Aorta (tissue), 5 donors: ENCODE results near the gene SCTR. TPM values are rescaled to one million over a fixed set of nuclear protein-coding genes. Genes with fewer than 3 reads are reported as not detected.

Experiments
- ATAC-seq: fragments of 200-7000 bp; cut with Tn5 transposase; one replicate; pipeline ENCODE4 v1.9.1; 2022; ENCODE audit warnings: moderate library complexity; ENCODE audit not compliant: low FRiP score
- DNase-seq, 2 donors: peaks; one replicate each; pipeline ENCODE4 v3.0.0-alpha.2; 2020
- H3K27ac ChIP-seq, 2 donors: one replicate each; pipeline ENCODE4 v1.5.1; 2013; ENCODE audit warnings: low read length in 2 of 2, mild to moderate bottlenecking in 2 of 2, moderate library complexity in 2 of 2, control low read depth in 1 of 2, inconsistent platforms in 1 of 2, low read depth in 1 of 2
- H3K27me3 ChIP-seq, 2 donors: one replicate each; pipeline ENCODE4 v1.6.1; 2013; ENCODE audit warnings: control low read depth in 1 of 2, low read length in 1 of 2, mild to moderate bottlenecking in 1 of 2, moderate library complexity in 1 of 2; ENCODE audit not compliant: insufficient read depth in 2 of 2, control insufficient read depth in 1 of 2
- H3K36me3 ChIP-seq, 2 donors: one replicate each; pipeline ENCODE4 v1.6.1; 2013; ENCODE audit warnings: control low read depth in 1 of 2, low read length in 1 of 2, mild to moderate bottlenecking in 1 of 2; ENCODE audit not compliant: insufficient read depth in 2 of 2, control insufficient read depth in 1 of 2
- H3K4me1 ChIP-seq, 2 donors: one replicate each; pipeline ENCODE4 v1.6.1; 2013; ENCODE audit warnings: low read length in 2 of 2, control low read depth in 1 of 2, mild to moderate bottlenecking in 1 of 2, moderate library complexity in 1 of 2; ENCODE audit not compliant: insufficient read depth in 2 of 2, control insufficient read depth in 1 of 2
- H3K4me3 ChIP-seq, 2 donors: one replicate each; pipeline ENCODE4 v1.5.1; 2013; ENCODE audit warnings: low read length in 2 of 2, control low read depth in 1 of 2, mild to moderate bottlenecking in 1 of 2
- H3K9me3 ChIP-seq: one replicate; pipeline ENCODE4 v1.6.1; 2013; ENCODE audit warnings: mild to moderate bottlenecking, low read length; ENCODE audit not compliant: control insufficient read depth
- WGBS, 2 donors: extraction: QIAGEN DNeasy Blood & Tissue Kit; methylation state at CpG; one replicate each; pipeline ENCODE4 v1.1.7; 2013; 5-methylcytosine and 5-hydroxymethylcytosine counted together
- intact Hi-C, 2 donors: fragments of 100-400 bp; cut with DNase I; formaldehyde crosslinking; loops; one replicate each; pipeline versions ENCODE4 v1.14.2 to v1.15.0; 2022
- polyA plus RNA-seq, 2 donors: library from polyadenylated mRNA; stranded (reverse); fragments of 200-250 nt; gene quantifications; one replicate each; pipeline ENCODE4 v1.2.3, GENCODE V29; 2013
- total RNA-seq, 2 donors: library from RNA; stranded (reverse); fragmentation: NEBNext Ultra II Directional; extraction: Animal tissue kit (Norgen Biotek cat#: 25700); gene quantifications; one replicate each; pipeline ENCODE4 v1.2.1, GENCODE V29; 2021
- donor health status: healthy with polysubstance abuse.
- donor health status: Bipolar disorder and iron deficiency.
- donor health status: DM: no; HTN: no; CAD: no.
- donor health status: DM: no; HTN: no; CAD: no.
- donor health status: DM: yes; HTN: yes; CAD: no.

The SCTR gene
- total and polyA plus RNA-seq, 4 donors = 0.13 TPM; not detected in 3

DNA sequence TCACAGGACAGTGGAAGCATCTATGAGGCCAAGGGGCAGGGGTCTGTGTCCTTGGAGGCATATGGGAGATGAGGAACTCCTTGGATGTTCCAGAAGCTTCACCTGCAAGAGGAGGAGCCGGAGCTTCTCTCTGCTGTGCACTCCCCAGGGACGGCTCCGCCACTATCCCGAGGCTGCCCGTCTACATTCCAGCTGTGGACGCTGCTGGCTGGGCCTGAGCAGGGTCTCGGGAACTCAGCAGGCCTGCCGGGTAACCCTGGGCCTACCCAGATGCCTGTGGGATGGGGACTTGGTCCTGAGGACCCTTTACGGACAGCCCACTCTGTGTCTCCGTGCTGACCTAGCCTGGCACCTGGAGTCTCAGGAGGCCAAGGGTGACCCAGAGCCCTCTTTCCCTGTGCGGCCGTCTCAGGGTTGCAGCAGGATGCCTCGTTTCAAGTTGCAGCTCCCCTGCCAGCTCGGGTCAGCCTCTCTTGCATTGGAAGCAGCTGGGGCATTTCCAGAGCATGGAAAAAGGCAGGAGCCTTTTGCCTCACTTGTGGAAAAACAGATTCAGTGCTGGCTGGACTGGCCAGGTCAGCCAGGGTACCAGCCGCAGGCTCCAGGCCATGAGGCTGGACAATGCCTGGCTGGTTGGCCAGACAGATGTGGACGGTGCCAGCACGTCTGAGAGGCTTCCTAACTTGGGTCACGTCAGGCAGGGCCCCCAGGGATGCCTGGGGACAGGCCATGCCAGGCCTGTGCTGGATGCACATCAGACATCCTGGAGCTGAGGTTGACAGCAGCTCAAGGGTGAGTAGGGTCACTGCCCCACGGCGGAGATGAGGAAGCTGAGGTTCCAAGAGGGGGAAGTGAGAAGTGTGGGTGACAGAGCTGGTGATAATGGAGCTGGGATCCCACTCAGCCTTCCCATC is 41.5 kb downstream of the SCTR start:
- ATAC-seq = peak; percentile 89

DNA sequence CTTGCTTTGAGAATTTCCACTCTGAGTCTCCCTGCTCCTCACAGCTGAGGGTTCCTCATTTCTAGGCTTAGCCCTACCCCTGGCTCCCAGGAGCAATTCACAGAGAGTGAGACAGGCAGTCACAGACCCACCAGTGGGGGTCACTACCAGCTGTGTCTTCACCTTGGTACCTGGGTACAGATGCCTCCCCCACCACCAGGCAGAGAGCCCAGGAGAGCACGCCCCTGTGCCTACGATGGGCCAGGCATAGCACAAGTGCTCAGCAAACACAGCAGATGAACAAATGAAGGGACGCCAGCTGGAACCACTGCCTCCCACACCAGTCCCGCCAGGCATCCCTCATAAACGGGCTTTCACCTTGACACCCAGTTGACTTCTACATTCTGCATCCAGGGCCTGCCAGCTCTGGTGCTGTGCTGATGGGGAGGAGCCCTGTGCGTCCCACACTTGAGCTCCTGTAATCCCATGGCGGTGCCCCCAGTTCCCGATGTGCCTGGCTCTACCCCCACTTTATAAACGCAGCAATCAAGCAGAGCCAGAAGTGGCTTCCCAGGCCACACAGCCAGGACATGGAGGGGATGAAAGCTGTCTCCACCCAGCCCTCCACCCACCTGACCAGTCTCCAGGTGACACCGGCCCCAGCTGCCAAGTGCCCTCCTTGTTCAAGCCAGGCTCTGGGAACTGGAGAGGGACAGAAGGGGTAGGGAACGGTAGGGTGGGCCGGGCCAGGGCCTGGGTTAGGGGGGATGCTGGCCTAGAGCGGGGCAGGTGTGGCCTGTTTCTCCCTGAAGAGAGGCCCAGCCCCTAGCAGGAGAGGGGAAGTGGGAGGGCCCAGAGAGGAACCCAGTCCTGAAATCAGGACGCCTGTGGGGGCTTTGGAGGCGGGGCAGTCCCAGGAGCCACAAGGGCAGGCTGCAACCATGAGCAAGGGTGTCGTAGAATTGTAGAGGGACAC is 42.5 kb downstream of the SCTR start:
- no peaks in the 10 kb centered on the region for H3K36me3 ChIP-seq
- peaks cover 0 to 7% of the 10 kb centered on the region in 2 donors for H3K4me1 ChIP-seq
- intact Hi-C loops = no loop called here
- no peaks in the 10 kb centered on the region for H3K27me3 ChIP-seq
- H3K4me3 ChIP-seq = no peak overlapping the region
- DNase-seq (no peak), ATAC-seq (no peak)
- WGBS, 2 donors = 67 to 76% methylated on average over 16 of the region's 16 CpGs
- peak overlapping the region; percentile 36 to 76 for H3K27ac ChIP-seq
- no peaks in the 10 kb centered on the region for H3K9me3 ChIP-seq

More for the DNA sequence above, 41.5 kb downstream of the SCTR start:
- peaks cover 0 to 7% of the 10 kb centered on the region in 2 donors for H3K4me1 ChIP-seq
- H3K27me3 ChIP-seq = no peaks in the 10 kb centered on the region
- 8% methylated on average over 20 of the region's 20 CpGs for WGBS, 2 donors
- H3K4me3 ChIP-seq = no peak overlapping the region
- peak; percentile 90 for DNase-seq
- H3K9me3 ChIP-seq = no peaks in the 10 kb centered on the region
- intact Hi-C loops = no loop called here
- H3K36me3 ChIP-seq = no peaks in the 10 kb centered on the region
- peak overlapping the region; percentile 36 to 82 for H3K27ac ChIP-seq

DNA sequence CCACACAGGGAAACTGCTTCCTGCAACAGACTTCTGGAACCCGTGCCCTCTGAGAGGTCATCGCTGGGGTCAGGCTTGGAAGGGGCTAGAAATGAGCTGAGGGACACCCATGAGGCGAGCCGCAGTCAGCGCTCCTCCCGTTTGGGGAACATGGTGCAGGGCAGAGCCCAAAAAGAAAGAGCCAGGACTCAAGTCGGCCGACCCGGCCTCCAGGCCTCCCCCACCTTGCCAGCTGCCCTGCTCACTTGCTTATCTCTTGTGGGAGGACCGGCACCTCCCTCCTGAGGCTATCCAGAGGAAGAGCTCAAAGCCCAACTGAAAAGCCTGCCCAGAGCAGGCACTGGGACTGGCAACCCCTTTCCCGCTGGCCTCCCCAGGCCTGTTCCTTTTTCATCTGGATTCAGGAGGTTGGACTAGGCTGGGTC is 43.6 kb downstream of the SCTR start:
- Histone ChIP-seq H3K36me3 (no peaks in the 10 kb centered on the region), H3K9me3 (no peaks in the 10 kb centered on the region), H3K4me1 (peaks cover 0 to 7% of the 10 kb centered on the region in 2 donors), H3K27ac (no peak overlapping the region), H3K27me3 (no peaks in the 10 kb centered on the region), H3K4me3 (no peak overlapping the region)
- DNase-seq (no peak), ATAC-seq (no peak)
- intact Hi-C loops = no loop called here
- 72 to 90% methylated on average over 11 of the region's 11 CpGs for WGBS, 2 donors

DNA sequence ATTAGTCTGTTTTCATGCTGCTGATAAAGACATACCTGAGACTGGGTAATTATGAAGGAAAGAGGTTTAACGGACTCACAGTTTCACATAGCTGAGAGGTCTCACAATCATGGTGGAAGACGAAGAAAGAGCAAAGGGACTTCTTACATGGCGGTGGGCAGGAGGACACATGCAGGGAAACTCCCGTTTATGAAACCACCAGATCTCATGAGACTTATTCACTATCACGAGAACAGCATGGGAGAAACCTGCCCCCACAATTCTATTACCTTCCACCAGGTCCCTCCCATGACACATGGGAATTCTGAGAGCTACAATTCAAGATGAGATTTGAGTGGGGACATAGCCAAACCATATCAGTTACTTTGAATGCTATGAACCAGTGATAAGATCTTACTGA is 44.1 kb downstream of the SCTR start:
- Histone ChIP-seq H3K4me3 (no peak overlapping the region), H3K27ac (no peak overlapping the region), H3K36me3 (no peaks in the 10 kb centered on the region), H3K9me3 (no peaks in the 10 kb centered on the region), H3K27me3 (no peaks in the 10 kb centered on the region), H3K4me1 (peaks cover 0 to 7% of the 10 kb centered on the region in 2 donors)
- ATAC-seq (no peak), DNase-seq (no peak)
- 94 to 97% methylated on average over 5 of the region's 5 CpGs for WGBS, 2 donors
- intact Hi-C loops = no loop called here

DNA sequence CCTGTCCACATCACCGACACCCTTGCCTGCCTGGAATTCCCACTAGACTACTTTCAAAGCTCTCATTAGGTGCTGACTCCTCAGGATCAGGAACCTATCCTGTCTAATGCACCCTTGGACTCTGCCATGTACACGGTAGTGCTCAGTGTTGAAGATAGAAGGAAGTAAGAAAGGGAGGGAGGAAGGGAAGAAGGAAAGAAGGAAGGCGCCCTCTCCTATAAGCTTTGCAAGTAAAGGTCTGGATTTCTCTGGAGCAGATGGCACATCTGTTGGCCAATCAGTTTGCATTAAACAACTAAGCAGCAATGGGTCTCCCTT is 45.3 kb downstream of the SCTR start:
- no peak for DNase-seq
- Histone ChIP-seq H3K36me3 (no peaks in the 10 kb centered on the region), H3K27ac (no peak overlapping the region), H3K4me3 (no peak overlapping the region), H3K9me3 (no peaks in the 10 kb centered on the region), H3K27me3 (no peaks in the 10 kb centered on the region), H3K4me1 (peaks cover 0 to 3% of the 10 kb centered on the region in 2 donors)
- no peak for ATAC-seq
- 87 to 95% methylated on average over 3 of the region's 3 CpGs for WGBS, 2 donors
- intact Hi-C loops = no loop called here

DNA sequence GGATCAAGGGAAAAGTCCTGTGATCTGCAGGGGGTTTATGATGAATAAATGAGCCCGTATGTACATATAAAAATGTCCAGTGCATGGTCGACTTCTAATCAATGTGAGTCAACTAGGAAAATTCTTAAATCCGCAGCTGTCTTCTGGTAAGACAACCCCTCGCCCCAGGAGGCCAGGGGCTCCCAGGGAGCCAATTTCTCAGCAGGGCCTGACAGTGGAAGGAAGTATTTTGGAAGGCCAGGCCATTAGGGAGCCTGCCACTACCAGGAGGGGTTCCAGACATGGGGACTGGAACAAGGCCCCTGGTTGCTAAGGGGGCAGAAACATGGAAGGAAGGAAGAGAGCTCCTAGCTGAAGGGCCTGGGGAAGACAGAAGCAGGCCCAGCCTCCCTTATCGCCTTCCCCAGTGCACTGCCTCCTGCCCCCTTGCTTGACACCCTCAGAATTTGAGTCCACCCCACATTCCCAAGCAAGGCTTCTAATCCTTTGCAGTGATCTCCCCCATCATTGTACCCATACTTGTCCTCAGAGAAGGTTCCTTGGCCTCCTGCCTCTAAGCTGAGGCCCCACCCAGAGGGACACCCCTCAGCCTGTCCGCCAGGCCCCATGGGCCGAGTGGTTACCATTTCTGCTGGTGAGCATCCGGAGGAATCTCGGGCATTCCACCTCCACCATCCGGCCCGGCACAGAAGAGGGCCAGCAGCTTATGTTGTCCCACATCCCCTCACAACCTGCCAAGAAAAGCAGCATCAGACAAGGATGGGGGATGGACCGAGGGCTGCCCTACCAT is 45.9 kb downstream of the SCTR start:
- Histone ChIP-seq H3K36me3 (no peaks in the 10 kb centered on the region), H3K9me3 (no peaks in the 10 kb centered on the region), H3K4me1 (peaks cover 0 to 3% of the 10 kb centered on the region in 2 donors), H3K4me3 (no peak overlapping the region), H3K27me3 (no peaks in the 10 kb centered on the region), H3K27ac (no peak overlapping the region)
- intact Hi-C loops = no loop called here
- WGBS, 2 donors = 61 to 74% methylated on average over 12 of the region's 12 CpGs
- no peak for ATAC-seq
- no peak for DNase-seq

DNA sequence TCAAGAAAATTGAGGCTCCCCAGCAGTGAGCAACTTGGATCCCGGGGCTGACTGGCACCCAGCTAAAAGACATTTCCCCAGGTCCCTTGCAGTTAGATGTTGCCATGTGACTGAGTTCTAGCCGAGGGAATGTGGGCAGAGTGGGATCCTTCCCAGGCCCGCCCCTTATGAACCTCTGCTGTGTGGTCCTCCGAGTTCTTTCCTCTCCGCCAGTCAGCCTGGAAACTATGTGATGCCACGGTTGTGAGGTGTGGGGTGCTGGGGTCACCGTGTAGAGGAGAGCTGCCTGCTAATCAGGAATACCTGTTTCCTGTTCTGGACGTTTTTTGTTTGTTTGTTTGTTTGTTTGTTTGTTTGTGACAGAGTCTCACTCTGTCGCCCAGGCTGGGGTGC is 47.2 kb downstream of the SCTR start:
- intact Hi-C loops = no loop called here
- no peak for DNase-seq
- 73 to 76% methylated on average over 9 of the region's 9 CpGs for WGBS, 2 donors

More for the DNA sequence above, 47.2 kb downstream of the SCTR start:
- H3K36me3 ChIP-seq = no peaks in the 10 kb centered on the region
- H3K27ac ChIP-seq = no peak overlapping the region
- H3K4me3 ChIP-seq = no peak overlapping the region
- H3K4me1 ChIP-seq = no peaks in the 10 kb centered on the region
- no peaks in the 10 kb centered on the region for H3K9me3 ChIP-seq
- no peak for ATAC-seq
- no peaks in the 10 kb centered on the region for H3K27me3 ChIP-seq
